ENCODE measurements around the gene SLIT3.

Gene SLIT3

GRCh38 chr5:169085212-169085611 is 215.7 kb downstream of the SLIT3 start:
- TF ChIP-seq CTCF (IDR thresholded peaks at IDR 0.05; ENCODE audit: low read length, missing control alignments) = no peak
- no peak overlapping the region for H3K4me3 ChIP-seq (replicated peaks; ENCODE audit: low read depth, low read length)
- DNase-seq (ENCODE audit: low read depth) = no peak

- no peak for DNase-seq (ENCODE audit: low read depth)
- no peak for TF ChIP-seq CTCF (IDR thresholded peaks at IDR 0.05; ENCODE audit: low read length, missing control alignments)
Observed at GRCh38 chr5:169084775-169085174, 216.2 kb downstream of the SLIT3 start.

GRCh38 chr5:169083394-169084018 is 217.4 kb downstream of the SLIT3 start:
- no peak for TF ChIP-seq CTCF (IDR thresholded peaks at IDR 0.05; ENCODE audit: low read length, missing control alignments)
- no peak overlapping the region for H3K4me3 ChIP-seq (replicated peaks; ENCODE audit: low read depth, low read length)
- no peak for DNase-seq (ENCODE audit: low read depth)

More at GRCh38 chr5:169084775-169085174, 216.2 kb downstream of the SLIT3 start:
- H3K4me3 ChIP-seq (replicated peaks; ENCODE audit: low read depth, low read length) = no peak overlapping the region

GRCh38 chr5:169081000-169081724 is 219.8 kb downstream of the SLIT3 start:
- TF ChIP-seq CTCF (IDR thresholded peaks at IDR 0.05; ENCODE audit: low read length, missing control alignments) = no peak
- no peak overlapping the region for H3K4me3 ChIP-seq (replicated peaks; ENCODE audit: low read depth, low read length)
- DNase-seq (ENCODE audit: low read depth) = no peak

GRCh38 chr5:169080448-169080911 is 220.5 kb downstream of the SLIT3 start:
- no peak for TF ChIP-seq CTCF (IDR thresholded peaks at IDR 0.05; ENCODE audit: low read length, missing control alignments)
- DNase-seq (ENCODE audit: low read depth) = no peak
- H3K4me3 ChIP-seq (replicated peaks; ENCODE audit: low read depth, low read length) = no peak overlapping the region

GRCh38 chr5:169079697-169080096 is 221.2 kb downstream of the SLIT3 start:
- TF ChIP-seq CTCF (IDR thresholded peaks at IDR 0.05; ENCODE audit: low read length, missing control alignments) = no peak
- DNase-seq (ENCODE audit: low read depth) = no peak
- no peak overlapping the region for H3K4me3 ChIP-seq (replicated peaks; ENCODE audit: low read depth, low read length)

Measured in fibroblast of pulmonary artery (primary cell).